Fibroblast of lung (primary cell): ENCODE results near the gene PRPF31. TPM values are rescaled to one million over a fixed set of nuclear protein-coding genes. Genes with fewer than 3 reads are reported as not detected.

Experiments used
- DNase-seq, 2 donors: peaks; one replicate each; pipeline versions ENCODE4 v3.0.0 to v3.0.0-alpha.2; 2010; ENCODE audit warnings: low read depth in 2 of 2
- H2AFZ ChIP-seq: 2 replicates; pipeline ENCODE4 v1.5.1; 2012; ENCODE audit warnings: low read length, control low read depth, inconsistent platforms
- H3K27ac ChIP-seq: 2 replicates; pipeline ENCODE4 v1.5.1; 2011; ENCODE audit warnings: low read length, control low read depth; ENCODE audit not compliant: insufficient read depth
- H3K27me3 ChIP-seq: 2 replicates; pipeline ENCODE4 v1.5.1; 2011; ENCODE audit warnings: mild to moderate bottlenecking, low read length; ENCODE audit not compliant: control insufficient read depth, insufficient read depth
- H3K36me3 ChIP-seq: 2 replicates; pipeline ENCODE4 v1.5.1; 2011; ENCODE audit warnings: low read length; ENCODE audit not compliant: control insufficient read depth, insufficient read depth
- H3K4me1 ChIP-seq: 2 replicates; pipeline ENCODE4 v1.5.1; 2011; ENCODE audit warnings: low read length; ENCODE audit not compliant: control insufficient read depth, insufficient read depth; ENCODE audit errors: extremely low read depth
- H3K4me2 ChIP-seq: 2 replicates; pipeline ENCODE4 v1.5.1; 2011; ENCODE audit warnings: low read length, control low read depth; ENCODE audit not compliant: insufficient read depth; ENCODE audit errors: extremely low read depth
- H3K4me3 ChIP-seq, 4 experiments: fragments of 200-600 bp in 1 of 4; sonication (generic) in 1 of 4; replicated peaks in 1 of 4; 2 replicates each; pipeline ENCODE4 v1.5.1; 2011 to 2016; ENCODE audit warnings: low read length in 4 of 4, low read depth in 3 of 4, mild to moderate bottlenecking in 3 of 4, control low read depth in 2 of 4, inconsistent platforms in 1 of 4, mixed read lengths in 1 of 4; ENCODE audit not compliant: insufficient read depth in 1 of 4; ENCODE audit errors: control extremely low read depth in 1 of 4
- H3K79me2 ChIP-seq: 2 replicates; pipeline ENCODE4 v1.5.1; 2012; ENCODE audit warnings: mild to moderate bottlenecking, low read length, inconsistent platforms; ENCODE audit not compliant: control insufficient read depth, insufficient read depth
- H3K9ac ChIP-seq: 2 replicates; pipeline ENCODE4 v1.5.1; 2011; ENCODE audit warnings: mild to moderate bottlenecking, low read length, control low read depth; ENCODE audit not compliant: insufficient read depth
- H3K9me3 ChIP-seq: 2 replicates; pipeline ENCODE4 v1.5.1; 2012; ENCODE audit warnings: low read depth, low read length; ENCODE audit not compliant: control insufficient read depth, insufficient read depth
- H4K20me1 ChIP-seq: 2 replicates; pipeline ENCODE4 v1.5.1; 2011; ENCODE audit warnings: low read length; ENCODE audit not compliant: control insufficient read depth, insufficient read depth; ENCODE audit errors: extremely low read depth
- CTCF ChIP-seq, 2 donors: IDR thresholded peaks in 1 of 2; conservative IDR thresholded peaks in 1 of 2; 1 replicate in 1 of 2; 2 replicates in 1 of 2; pipeline ENCODE4 v1.5.1; 2011 to 2012; ENCODE audit warnings: low read length in 2 of 2, control low read depth in 1 of 2, inconsistent platforms in 1 of 2, low read depth in 1 of 2, mild to moderate bottlenecking in 1 of 2
- EZH2 ChIP-seq: IDR thresholded peaks from 2 replicates; pipeline ENCODE4 v1.5.1; 2012; ENCODE audit warnings: low read length, control low read depth, mild to moderate bottlenecking; ENCODE audit errors: missing control alignments
- polyA plus RNA-seq, 2 donors: library from polyadenylated mRNA; depleted of rRNA in 1 of 2; stranded (reverse) in 1 of 2; unstranded in 1 of 2; fragments of >200 nt; gene quantifications; 2 replicates each; pipeline ENCODE4 v1.2.1, GENCODE V29; 2011 to 2012; ENCODE audit warnings: missing spikeins in 1 of 2
- total RNA-seq: library from RNA; depleted of rRNA; stranded (reverse); fragments of >200 nt; gene quantifications from 2 replicates; pipeline ENCODE4 v1.2.1, GENCODE V29; 2014

PRPF31 gene
- total and polyA plus RNA-seq, 2 donors (not counting 1 experiment from before 2014, with no cell fraction given): 45.2 to 48.7 TPM

GRCh38 chr19:54081032-54081431 is 34.5 kb upstream of the PRPF31 start, which contains the start of gene TARM1:
Gene TARM1, minus strand, starts transcription at chr19:54081365. Its CDS starts 25 bp downstream, at chr19:54081340.
- H3K9ac ChIP-seq: no peak within 1 kb of the TSS

GRCh38 chr19:54084410-54084809 is 31.1 kb upstream of the PRPF31 start:
- Histone ChIP-seq H3K27me3 (no peaks in the 10 kb centered on the region), H3K27ac (no peak overlapping the region), H3K9ac (no peak overlapping the region), H3K79me2 (no peaks in the 10 kb centered on the region), H3K36me3 (no peaks in the 10 kb centered on the region), H3K4me2 (no peak overlapping the region), H3K4me1 (no peaks in the 10 kb centered on the region), H2AFZ (no peak overlapping the region), H3K4me3 (no peak overlapping the region), H4K20me1 (no peaks in the 10 kb centered on the region), H3K9me3 (no peaks in the 10 kb centered on the region)
- no peak for DNase-seq
- TF ChIP-seq EZH2 (no peak), CTCF (conservative IDR thresholded peaks at IDR 0.05 in 1 of 2, IDR thresholded peaks at IDR 0.05 in 1 of 2; ENCODE audit: low read depth in 1 of 2, low read length in 2 of 2) (no peak)

More at GRCh38 chr19:54081032-54081431, 34.5 kb upstream of the PRPF31 start, which contains the start of gene TARM1:
- Histone ChIP-seq H3K27ac (no peak within 1 kb of the TSS), H3K36me3 (no peaks in the 10 kb centered on the region), H3K4me3 (no peak within 1 kb of the TSS), H3K4me1 (no peaks in the 10 kb centered on the region), H3K27me3 (no peaks in the 10 kb centered on the region), H3K79me2 (no peaks in the 10 kb centered on the region), H3K4me2 (no peak within 1 kb of the TSS), H3K9me3 (no peaks in the 10 kb centered on the region), H4K20me1 (no peaks in the 10 kb centered on the region), H2AFZ (no peak within 1 kb of the TSS)
- TF ChIP-seq CTCF (conservative IDR thresholded peaks at IDR 0.05 in 1 of 2, IDR thresholded peaks at IDR 0.05 in 1 of 2; ENCODE audit: low read depth in 1 of 2, low read length in 2 of 2) (no peak), EZH2 (no peak)
- no peak for DNase-seq

- H3K27ac ChIP-seq: no peak overlapping the region
- H2AFZ ChIP-seq: no peak overlapping the region
- no peaks in the 10 kb centered on the region for H4K20me1 ChIP-seq
- H3K9me3 ChIP-seq: no peaks in the 10 kb centered on the region
- H3K4me3 ChIP-seq: no peak overlapping the region
- H3K36me3 ChIP-seq: no peaks in the 10 kb centered on the region
- TF ChIP-seq EZH2: no peak
- TF ChIP-seq CTCF (conservative IDR thresholded peaks at IDR 0.05 in 1 of 2, IDR thresholded peaks at IDR 0.05 in 1 of 2; ENCODE audit: low read depth in 1 of 2, low read length in 2 of 2): no peak
- peaks cover 2% of the 10 kb centered on the region for H3K4me1 ChIP-seq
- no peak overlapping the region for H3K4me2 ChIP-seq
- no peaks in the 10 kb centered on the region for H3K27me3 ChIP-seq
- no peak overlapping the region for H3K9ac ChIP-seq
- no peak for DNase-seq
- no peaks in the 10 kb centered on the region for H3K79me2 ChIP-seq
These were observed 21.0 kb upstream of the PRPF31 start for GRCh38 chr19:54094426-54095000.
